H9 (cell line): ENCODE data around the gene COQ7. TPM values are rescaled to one million over a fixed set of nuclear protein-coding genes. Genes with fewer than 3 reads are reported as not detected.

ENCODE experiments used
- DNase-seq: peaks from one replicate; pipeline ENCODE4 v3.0.0-alpha.2; 2017
- H2AFZ ChIP-seq: one replicate; pipeline ENCODE4 v1.6.1; 2013; ENCODE audit warnings: mild to moderate bottlenecking, low read length, control low read depth, moderate library complexity
- H2AK5ac ChIP-seq: 2 replicates; pipeline ENCODE4 v1.6.1; 2013; ENCODE audit warnings: low read length, control low read depth, mixed read lengths; ENCODE audit not compliant: insufficient read length
- H2BK120ac ChIP-seq: one replicate; pipeline ENCODE4 v1.6.1; 2013; ENCODE audit warnings: low read depth, mild to moderate bottlenecking, low read length, control low read depth, inconsistent platforms; ENCODE audit not compliant: poor library complexity, severe bottlenecking
- H2BK12ac ChIP-seq: 2 replicates; pipeline ENCODE4 v1.6.1; 2013; ENCODE audit warnings: low read length, control low read depth, mixed read lengths, low read depth; ENCODE audit not compliant: insufficient read length
- H2BK15ac ChIP-seq: 2 replicates; pipeline ENCODE4 v1.6.1; 2013; ENCODE audit warnings: low read depth, low read length, control low read depth
- H2BK20ac ChIP-seq: one replicate; pipeline ENCODE4 v1.6.1; 2013; ENCODE audit warnings: low read depth, mild to moderate bottlenecking, low read length, control low read depth, inconsistent platforms; ENCODE audit not compliant: poor library complexity, severe bottlenecking
- H2BK5ac ChIP-seq: 2 replicates; pipeline ENCODE4 v1.6.1; 2013; ENCODE audit warnings: low read length, control low read depth, mixed read lengths; ENCODE audit not compliant: insufficient read length
- H3K14ac ChIP-seq: 2 replicates; pipeline ENCODE4 v1.6.1; 2013; ENCODE audit warnings: low read length, control low read depth; ENCODE audit not compliant: insufficient read depth
- H3K18ac ChIP-seq: 2 replicates; pipeline ENCODE4 v1.6.1; 2013; ENCODE audit warnings: low read depth, mild to moderate bottlenecking, mixed read lengths, low read length, control low read depth; ENCODE audit not compliant: insufficient read length
- H3K23ac ChIP-seq: 2 replicates; pipeline ENCODE4 v1.6.1; 2013; ENCODE audit warnings: low read length, control low read depth, mixed read lengths, low read depth; ENCODE audit not compliant: insufficient read length
- H3K23me2 ChIP-seq: 2 replicates; pipeline ENCODE4 v1.6.1; 2013; ENCODE audit warnings: low read depth, mild to moderate bottlenecking, mixed read lengths, low read length, control low read depth; ENCODE audit not compliant: insufficient read length, poor library complexity, severe bottlenecking
- H3K27ac ChIP-seq: 2 replicates; pipeline ENCODE4 v1.5.1; 2013; ENCODE audit warnings: low read length, control low read depth, mixed read lengths, low read depth; ENCODE audit not compliant: insufficient read length
- H3K27me3 ChIP-seq: 2 replicates; pipeline ENCODE4 v1.6.1; 2013; ENCODE audit warnings: low read length, control low read depth, inconsistent platforms; ENCODE audit not compliant: insufficient read depth
- H3K4ac ChIP-seq: 2 replicates; pipeline ENCODE4 v1.6.1; 2013; ENCODE audit warnings: low read depth, mild to moderate bottlenecking, control low read depth, inconsistent platforms, low read length, moderate library complexity
- H3K4me1 ChIP-seq: 2 replicates; pipeline ENCODE4 v1.6.1; 2013; ENCODE audit warnings: low read length, control low read depth, inconsistent platforms; ENCODE audit not compliant: insufficient read depth
- H3K4me2 ChIP-seq: 2 replicates; pipeline ENCODE4 v1.6.1; 2013; ENCODE audit warnings: low read length, control low read depth, mixed read lengths; ENCODE audit not compliant: insufficient read length, insufficient read depth
- H3K56ac ChIP-seq: 2 replicates; pipeline ENCODE4 v1.6.1; 2013; ENCODE audit warnings: low read depth, mild to moderate bottlenecking, mixed read lengths, low read length, control low read depth; ENCODE audit not compliant: insufficient read length
- H3K79me1 ChIP-seq: 2 replicates; pipeline ENCODE4 v1.6.1; 2013; ENCODE audit warnings: low read depth, mild to moderate bottlenecking, moderate library complexity, low read length, control low read depth, inconsistent platforms; ENCODE audit not compliant: insufficient read depth, poor library complexity, severe bottlenecking
- H3K79me2 ChIP-seq: 2 replicates; pipeline ENCODE4 v1.6.1; 2013; ENCODE audit warnings: low read length, control low read depth, inconsistent platforms; ENCODE audit not compliant: insufficient read depth
- H3K9ac ChIP-seq: 2 replicates; pipeline ENCODE4 v1.6.1; 2013; ENCODE audit warnings: low read length, control low read depth, mixed read lengths; ENCODE audit not compliant: insufficient read length; ENCODE audit errors: extremely low read depth
- H3K9me3 ChIP-seq: one replicate; pipeline ENCODE4 v1.6.1; 2013; ENCODE audit warnings: low read depth, low read length, inconsistent platforms; ENCODE audit not compliant: control insufficient read depth
- H3T11ph ChIP-seq: one replicate; pipeline ENCODE4 v1.6.1; 2013; ENCODE audit warnings: mild to moderate bottlenecking, low read length, control low read depth, inconsistent platforms
- H4K20me1 ChIP-seq: one replicate; pipeline ENCODE4 v1.6.1; 2013; ENCODE audit not compliant: control insufficient read depth, insufficient read length, insufficient read depth
- H4K5ac ChIP-seq: 2 replicates; pipeline ENCODE4 v1.6.1; 2013; ENCODE audit warnings: low read depth, mild to moderate bottlenecking, mixed read lengths, low read length, control low read depth; ENCODE audit not compliant: insufficient read length
- H4K8ac ChIP-seq: replicated peaks from 2 replicates; pipeline ENCODE4 v1.6.1; 2013; ENCODE audit warnings: low read length, control low read depth, mixed read lengths, low read depth; ENCODE audit not compliant: insufficient read length
- H4K91ac ChIP-seq: 2 replicates; pipeline ENCODE4 v1.6.1; 2013; ENCODE audit warnings: low read depth, mild to moderate bottlenecking, moderate library complexity, mixed read lengths, low read length, control low read depth; ENCODE audit not compliant: insufficient read length
- H3K27ac Mint-ChIP-seq, 3 experiments: 2 replicates in 2 of 3; 3 replicates in 1 of 3; pipeline ENCODE4 v1.8.0; 2020 to 2021; ENCODE audit warnings: mixed read lengths in 3 of 3, mild to moderate bottlenecking in 1 of 3, moderate library complexity in 1 of 3
- H3K27me3 Mint-ChIP-seq: 2 replicates; pipeline ENCODE4 v1.8.0; 2021; ENCODE audit warnings: low read depth, mild to moderate bottlenecking, moderate library complexity, mixed read lengths
- H3K36me3 Mint-ChIP-seq, 3 experiments: 2 replicates in 2 of 3; 3 replicates in 1 of 3; pipeline ENCODE4 v1.8.0; 2020 to 2021; ENCODE audit warnings: low read depth in 3 of 3, mixed read lengths in 3 of 3; ENCODE audit not compliant: insufficient read depth in 1 of 3
- H3K4me1 Mint-ChIP-seq, 2 experiments: 2 replicates each; pipeline ENCODE4 v1.8.0; 2020; ENCODE audit warnings: mixed read lengths in 2 of 2
- H3K4me3 Mint-ChIP-seq, 2 experiments: 2 replicates in 1 of 2; 3 replicates in 1 of 2; pipeline ENCODE4 v1.8.0; 2020 to 2021; ENCODE audit warnings: mild to moderate bottlenecking in 2 of 2, mixed read lengths in 2 of 2, moderate library complexity in 1 of 2
- H3K9me3 Mint-ChIP-seq, 2 experiments: 2 replicates in 1 of 2; 3 replicates in 1 of 2; pipeline ENCODE4 v1.8.0; 2020; ENCODE audit warnings: mild to moderate bottlenecking in 2 of 2, mixed read lengths in 2 of 2, moderate library complexity in 1 of 2
- CTCF ChIP-seq: fragments of 200-600 bp; sonication (generic); conservative IDR thresholded peaks from 3 replicates; pipeline ENCODE4 v1.8.0; 2021; ENCODE audit warnings: antibody characterized with exemption, mild to moderate bottlenecking
- WGBS: extraction: QIAGEN DNeasy Blood & Tissue Kit; methylation state at CpG from one replicate; pipeline ENCODE4 v1.1.7; 2013; ENCODE audit warnings: missing lambda C conversion rate, low lambda C conversion rate, mixed read lengths; ENCODE audit not compliant: insufficient read length; ENCODE audit errors: extremely low coverage; 5-methylcytosine and 5-hydroxymethylcytosine counted together
- total RNA-seq: library from RNA; stranded (reverse); gene quantifications from 2 replicates; pipeline ENCODE4 v1.2.1, GENCODE V29; 2021

Gene COQ7
- total RNA-seq, 1 experiment from 2014 or later = 29.6 TPM

- Histone ChIP-seq H2BK120ac (no peak overlapping the region), H3K9me3 (no peaks in the 10 kb centered on the region), H3K79me1 (no peaks in the 10 kb centered on the region), H2BK5ac (no peak overlapping the region), H3K27ac (no peak overlapping the region), H3K4me2 (no peak overlapping the region), H3K23me2 (no peaks in the 10 kb centered on the region), H4K8ac (no peak overlapping the region), H2BK15ac (no peak overlapping the region), H3K23ac (no peak overlapping the region), H3K18ac (no peak overlapping the region), H2BK12ac (no peak overlapping the region), H3T11ph (no peak overlapping the region), H2BK20ac (no peak overlapping the region), H4K20me1 (no peaks in the 10 kb centered on the region), H3K9ac (no peak overlapping the region), H3K14ac (no peak overlapping the region), H3K79me2 (no peaks in the 10 kb centered on the region), H4K5ac (no peak overlapping the region), H4K91ac (no peak overlapping the region), H3K27me3 (no peaks in the 10 kb centered on the region), H3K56ac (no peak overlapping the region), H3K4ac (no peak overlapping the region), H2AFZ (no peak overlapping the region), H2AK5ac (no peak overlapping the region), H3K4me1 (no peaks in the 10 kb centered on the region)
- H3K27me3 Mint-ChIP-seq = peaks cover 2% of the 10 kb centered on the region; the same call in 1 of the 2 replicates
- TF ChIP-seq CTCF = peak; percentile 33; the same call in 2 of the 3 replicates
- no peak overlapping the region for H3K27ac Mint-ChIP-seq
- DNase-seq = no peak
- peaks cover 0 to 2% (median 0%) of the 10 kb centered on the region in 3 experiments; a peak in 3 of 7 replicates for H3K36me3 Mint-ChIP-seq
- H3K4me3 Mint-ChIP-seq = no peak overlapping the region
- H3K4me1 Mint-ChIP-seq = peaks cover 5 to 6% of the 10 kb centered on the region in 2 experiments; a peak in 2 of 4 replicates
- no CpG with 5 or more reads among the region's 11 CpGs for WGBS
- H3K9me3 Mint-ChIP-seq = peaks cover 5 to 8% of the 10 kb centered on the region in 2 experiments; a peak in 4 of 5 replicates
Measured at GRCh38 chr16:19094542-19095365, 27.3 kb downstream of the COQ7 start.
